CD14-positive monocyte (primary cell): ENCODE results near the gene PRDX4. TPM values are rescaled to one million over a fixed set of nuclear protein-coding genes. Genes with fewer than 3 reads are reported as not detected.

Experiments used
- DNase-seq, 3 donors: peaks; one replicate each; pipeline ENCODE4 v3.0.0-alpha.2; 2011 to 2022
- H2AFZ ChIP-seq: 2 replicates; pipeline ENCODE4 v1.6.0; 2012; ENCODE audit warnings: mild to moderate bottlenecking, low read depth, low read length, inconsistent platforms; ENCODE audit not compliant: insufficient read depth, poor library complexity, severe bottlenecking
- H3K27ac ChIP-seq, 2 donors: 1 replicate in 1 of 2; 2 replicates in 1 of 2; pipeline ENCODE4 v1.5.1; 2012 to 2013; ENCODE audit warnings: low read length in 2 of 2, control low read depth in 1 of 2, inconsistent platforms in 1 of 2, low read depth in 1 of 2, mild to moderate bottlenecking in 1 of 2
- H3K27me3 ChIP-seq, 2 donors: one replicate each; pipeline versions ENCODE4 v1.6.0 to v1.6.1; 2011 to 2013; ENCODE audit warnings: low read length in 2 of 2; ENCODE audit not compliant: control insufficient read depth in 2 of 2, insufficient read depth in 2 of 2
- H3K36me3 ChIP-seq, 2 donors: replicated peaks in 1 of 2; 1 replicate in 1 of 2; 2 replicates in 1 of 2; pipeline versions ENCODE4 v1.5.1 to v1.6.1; 2012 to 2013; ENCODE audit warnings: low read length in 2 of 2, control low read depth in 1 of 2, inconsistent platforms in 1 of 2, mild to moderate bottlenecking in 1 of 2; ENCODE audit not compliant: insufficient read depth in 2 of 2, control insufficient read depth in 1 of 2
- H3K4me1 ChIP-seq, 2 donors: 1 replicate in 1 of 2; 2 replicates in 1 of 2; pipeline versions ENCODE4 v1.5.1 to v1.6.1; 2012 to 2013; ENCODE audit warnings: low read length in 2 of 2, control low read depth in 1 of 2, inconsistent platforms in 1 of 2, mild to moderate bottlenecking in 1 of 2, moderate library complexity in 1 of 2; ENCODE audit not compliant: insufficient read depth in 2 of 2, control insufficient read depth in 1 of 2
- H3K4me2 ChIP-seq: replicated peaks from 2 replicates; pipeline ENCODE3; 2012; ENCODE audit warnings: low read length, moderate library complexity, mild to moderate bottlenecking; ENCODE audit not compliant: poor library complexity, severe bottlenecking; ENCODE audit errors: extremely low read depth
- H3K4me3 ChIP-seq, 3 experiments: fragments of 200-600 bp in 1 of 3; sonication (generic) in 1 of 3; replicated peaks in 1 of 3; 1 replicate in 2 of 3; 2 replicates in 1 of 3; pipeline ENCODE4 v1.5.1; 2011 to 2013; ENCODE audit warnings: low read length in 3 of 3, mild to moderate bottlenecking in 3 of 3, control low read depth in 2 of 3, low read depth in 2 of 3, inconsistent platforms in 1 of 3, moderate library complexity in 1 of 3
- H3K79me2 ChIP-seq: 2 replicates; pipeline ENCODE4 v1.6.0; 2012; ENCODE audit warnings: mild to moderate bottlenecking, control low read depth, inconsistent platforms, low read length, moderate library complexity; ENCODE audit not compliant: insufficient read depth
- H3K9ac ChIP-seq: 2 replicates; pipeline ENCODE4 v1.6.0; 2017; ENCODE audit warnings: low read length, mild to moderate bottlenecking; ENCODE audit not compliant: insufficient read depth, poor library complexity, severe bottlenecking
- H3K9me3 ChIP-seq, 2 donors: replicated peaks in 1 of 2; 1 replicate in 1 of 2; 2 replicates in 1 of 2; pipeline versions ENCODE4 v1.5.1 to v1.6.1; 2012 to 2013; ENCODE audit warnings: low read length in 2 of 2, control low read depth in 1 of 2; ENCODE audit not compliant: control insufficient read depth in 1 of 2, insufficient read depth in 1 of 2
- H4K20me1 ChIP-seq: 2 replicates; pipeline ENCODE4 v1.6.0; 2012; ENCODE audit warnings: mild to moderate bottlenecking, low read length, control low read depth, moderate library complexity; ENCODE audit not compliant: insufficient read depth
- H3K27ac Mint-ChIP-seq, 7 donors: one replicate each; pipeline ENCODE4 v1.8.0; 2020; ENCODE audit warnings: mild to moderate bottlenecking in 7 of 7, mixed read lengths in 7 of 7, moderate library complexity in 6 of 7, inconsistent platforms in 2 of 7
- H3K27me3 Mint-ChIP-seq, 3 donors: one replicate each; pipeline ENCODE4 v1.8.0; 2021 to 2022; ENCODE audit warnings: low read depth in 3 of 3, mild to moderate bottlenecking in 3 of 3, mixed read lengths in 3 of 3, moderate library complexity in 3 of 3, inconsistent platforms in 1 of 3
- H3K36me3 Mint-ChIP-seq, 2 donors: one replicate each; pipeline ENCODE4 v1.8.0; 2020; ENCODE audit warnings: mixed read lengths in 2 of 2, inconsistent platforms in 1 of 2, mild to moderate bottlenecking in 1 of 2
- H3K4me1 Mint-ChIP-seq: one replicate; pipeline ENCODE4 v1.8.0; 2020; ENCODE audit warnings: mild to moderate bottlenecking, mixed read lengths
- H3K4me3 Mint-ChIP-seq, 2 donors: one replicate each; pipeline ENCODE4 v1.8.0; 2020; ENCODE audit warnings: mild to moderate bottlenecking in 2 of 2, mixed read lengths in 2 of 2, moderate library complexity in 1 of 2
- H3K9me3 Mint-ChIP-seq, 7 donors: one replicate each; pipeline ENCODE4 v1.8.0; 2020 to 2022; ENCODE audit warnings: mixed read lengths in 7 of 7, mild to moderate bottlenecking in 6 of 7, moderate library complexity in 6 of 7, inconsistent platforms in 2 of 7
- CTCF ChIP-seq: fragments of 200-600 bp; IDR thresholded peaks from one replicate; pipeline ENCODE4 v1.8.0; 2022; ENCODE audit warnings: antibody characterized with exemption, mild to moderate bottlenecking
- WGBS: methylation state at CpG from one replicate; pipeline ENCODE4 v1.1.5; 2013; ENCODE audit warnings: missing lambda C conversion rate; ENCODE audit not compliant: insufficient coverage; 5-methylcytosine and 5-hydroxymethylcytosine counted together
- intact Hi-C, 2 donors: fragments of 100-400 bp; cut with micrococcal nuclease; formaldehyde crosslinking; loops; one replicate each; pipeline versions ENCODE4 v1.15.0 to v1.15.1; 2023
- polyA plus RNA-seq, 3 donors: library from polyadenylated mRNA; depleted of rRNA in 1 of 3; unstranded in 2 of 3; stranded (reverse) in 1 of 3; fragments of 300-500 nt in 2 of 3; fragments of >200 nt in 1 of 3; fragmentation: Illumina TruSeq in 2 of 3; gene quantifications; 1 replicate in 2 of 3; 2 replicates in 1 of 3; pipeline ENCODE4 v1.2.3, GENCODE V29; 2012 to 2021

Gene PRDX4
- polyA plus RNA-seq, 3 donors: 12.8 to 76.2 (median 60.6) TPM

- DNase-seq: peak in 1 of 3 donors; percentile 8
- no peak for TF ChIP-seq CTCF
- intact Hi-C loops: no loop called here
- H4K20me1 ChIP-seq: no peaks in the 10 kb centered on the region
- H3K27me3 Mint-ChIP-seq: peaks cover 0 to 6% (median 0%) of the 10 kb centered on the region in 3 donors
- no CpG with 5 or more reads among the region's 3 CpGs for WGBS
- H3K79me2 ChIP-seq: no peaks in the 10 kb centered on the region
- no peaks in the 10 kb centered on the region for H3K27me3 ChIP-seq
- no peak overlapping the region for H3K4me3 ChIP-seq
- no peak overlapping the region for H3K9ac ChIP-seq
- H3K4me1 Mint-ChIP-seq: peaks cover 22% of the 10 kb centered on the region
- H3K36me3 ChIP-seq: no peaks in the 10 kb centered on the region
- H3K36me3 Mint-ChIP-seq: no peaks in the 10 kb centered on the region
- H3K4me3 Mint-ChIP-seq: no peak overlapping the region
- H3K4me1 ChIP-seq: peaks cover 11 to 16% of the 10 kb centered on the region in 2 donors
- peaks cover 0 to 7% (median 0%) of the 10 kb centered on the region in 7 donors for H3K9me3 Mint-ChIP-seq
- H2AFZ ChIP-seq: no peak overlapping the region
- H3K4me2 ChIP-seq: no peak overlapping the region
- H3K9me3 ChIP-seq: no peaks in the 10 kb centered on the region
- H3K27ac Mint-ChIP-seq: no peak overlapping the region
- H3K27ac ChIP-seq: no peak overlapping the region
These were observed 5.1 kb upstream of the PRDX4 start for GRCh38 chrX:23662187-23662586.

GRCh38 chrX:23662853-23663252, 4.4 kb upstream of the PRDX4 start:
- Histone ChIP-seq H2AFZ (no peak overlapping the region), H4K20me1 (no peaks in the 10 kb centered on the region), H3K27me3 (no peaks in the 10 kb centered on the region), H3K9me3 (no peaks in the 10 kb centered on the region), H3K36me3 (no peaks in the 10 kb centered on the region), H3K4me3 (no peak overlapping the region), H3K79me2 (no peaks in the 10 kb centered on the region), H3K4me2 (no peak overlapping the region), H3K27ac (no peak overlapping the region), H3K4me1 (peaks cover 11 to 16% of the 10 kb centered on the region in 2 donors), H3K9ac (no peak overlapping the region)
- intact Hi-C loops: no loop called here
- Mint-ChIP-seq H3K27ac (no peak overlapping the region), H3K4me3 (no peak overlapping the region), H3K27me3 (peaks cover 0 to 8% (median 0%) of the 10 kb centered on the region in 3 donors), H3K36me3 (no peaks in the 10 kb centered on the region), H3K9me3 (peaks cover 0 to 7% (median 0%) of the 10 kb centered on the region in 7 donors), H3K4me1 (peaks cover 22% of the 10 kb centered on the region)
- no CpG with 5 or more reads among the region's 1 CpG for WGBS
- TF ChIP-seq CTCF: no peak
- no peak for DNase-seq
